ENCODE data around the gene G3BP2.

G3BP2 gene

DNA sequence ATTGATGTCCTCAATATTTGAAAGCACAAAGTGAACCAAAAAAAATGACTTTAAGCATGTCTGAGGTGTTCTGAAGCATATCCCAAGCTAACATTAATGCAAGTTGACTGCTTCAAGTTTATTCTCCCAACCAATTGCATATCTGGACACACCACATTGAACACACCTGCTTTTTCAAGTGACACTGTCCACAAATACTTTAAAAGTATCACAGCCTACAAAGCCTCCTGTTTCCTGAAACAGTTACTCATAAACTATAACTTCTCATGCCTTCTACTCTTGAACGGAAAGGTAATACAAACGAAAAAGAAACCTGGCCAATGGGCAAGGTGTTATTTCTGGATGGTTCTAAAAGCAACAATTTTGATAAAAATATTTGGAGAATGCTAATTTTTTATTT is 44.0 kb downstream of the G3BP2 start:
- POLR2A ChIA-PET: no interaction called here

DNA sequence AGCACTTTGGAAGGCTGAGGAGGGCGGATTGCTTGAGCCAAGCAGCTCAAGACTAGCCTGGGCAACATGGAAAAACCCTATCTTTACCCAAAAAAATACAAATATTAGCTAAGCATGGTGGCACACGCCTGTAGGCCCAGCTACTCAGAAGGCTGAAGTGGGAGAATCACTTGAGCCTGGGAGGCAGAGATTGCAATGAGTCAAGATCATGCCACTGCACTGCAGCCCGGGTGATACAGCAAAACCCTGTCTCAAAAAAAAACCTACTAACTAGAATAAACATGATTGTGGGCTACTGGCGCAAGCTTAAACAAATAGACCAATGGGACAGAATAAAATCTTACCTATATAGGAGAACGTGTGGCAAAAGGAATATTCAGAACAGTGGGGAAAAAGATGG is 50.2 kb downstream of the G3BP2 start:
- TF ChIP-seq SP1 (IDR thresholded peaks at IDR 0.05): no peak
- ChIA-PET POLR2A (no interaction called here), CTCF (no interaction called here)
- no peak for DNase-seq (ENCODE audit: extremely low spot score)

More for the DNA sequence above, 44.0 kb downstream of the G3BP2 start:
- DNase-seq (ENCODE audit: extremely low spot score): no peak
- CTCF ChIA-PET: interaction anchor here (0.6 kb wide), 1 partner anchor 922 kb away, joined by 6 read pairs; no protein-coding TSS in a partner anchor
- TF ChIP-seq SP1 (IDR thresholded peaks at IDR 0.05) (no peak), BHLHE40 (IDR thresholded peaks at IDR 0.05; ENCODE audit: borderline replicate concordance) (no peak)

DNA sequence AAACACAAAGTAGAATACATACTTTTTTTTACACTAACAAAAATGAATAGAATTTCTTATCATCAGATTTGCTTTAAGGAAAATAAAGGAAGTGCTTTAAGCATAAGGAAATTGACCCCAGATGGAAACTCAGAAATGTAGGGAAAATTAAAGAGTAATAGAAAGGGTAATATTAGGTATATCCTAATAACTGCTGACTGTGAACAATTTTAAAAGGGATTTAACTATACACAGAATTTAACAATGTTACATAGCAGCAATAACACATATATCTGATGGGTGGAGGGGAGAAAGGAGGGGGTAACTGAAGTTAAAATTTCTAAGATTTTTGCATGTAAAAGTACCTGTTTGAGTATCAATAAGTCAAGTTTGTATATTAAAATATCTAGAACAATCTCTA is 51.5 kb downstream of the G3BP2 start:
- TF ChIP-seq L3MBTL2 (conservative IDR thresholded peaks at IDR 0.05) (no peak), NFRKB (IDR thresholded peaks at IDR 0.05) (no peak), LEF1 (IDR thresholded peaks at IDR 0.05; ENCODE audit: borderline replicate concordance) (no peak), CTBP1 (IDR thresholded peaks at IDR 0.05; ENCODE audit: borderline replicate concordance) (no peak), SP1 (IDR thresholded peaks at IDR 0.05) (no peak), SUZ12 (IDR thresholded peaks at IDR 0.05) (no peak), ARNT (IDR thresholded peaks at IDR 0.05) (no peak), FOXM1 (IDR thresholded peaks at IDR 0.05; ENCODE audit: borderline replicate concordance) (no peak), FOXA1 (IDR thresholded peaks at IDR 0.05) (no peak), HDGF (IDR thresholded peaks at IDR 0.05; ENCODE audit: borderline replicate concordance) (no peak), BHLHE40 (IDR thresholded peaks at IDR 0.05; ENCODE audit: borderline replicate concordance) (no peak), ELF4 (IDR thresholded peaks at IDR 0.05) (no peak), ZNF384 (IDR thresholded peaks at IDR 0.05) (no peak), FOXK2 (IDR thresholded peaks at IDR 0.05) (no peak), TARDBP (IDR thresholded peaks at IDR 0.05) (no peak)
- TF ChIP-seq, protein P1, sequence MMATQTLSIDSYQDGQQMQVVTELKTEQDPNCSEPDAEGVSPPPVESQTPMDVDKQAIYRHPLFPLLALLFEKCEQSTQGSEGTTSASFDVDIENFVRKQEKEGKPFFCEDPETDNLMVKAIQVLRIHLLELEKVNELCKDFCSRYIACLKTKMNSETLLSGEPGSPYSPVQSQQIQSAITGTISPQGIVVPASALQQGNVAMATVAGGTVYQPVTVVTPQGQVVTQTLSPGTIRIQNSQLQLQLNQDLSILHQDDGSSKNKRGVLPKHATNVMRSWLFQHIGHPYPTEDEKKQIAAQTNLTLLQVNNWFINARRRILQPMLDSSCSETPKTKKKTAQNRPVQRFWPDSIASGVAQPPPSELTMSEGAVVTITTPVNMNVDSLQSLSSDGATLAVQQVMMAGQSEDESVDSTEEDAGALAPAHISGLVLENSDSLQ (IDR thresholded peaks at IDR 0.05): no peak
- POLR2A ChIA-PET: no interaction called here
- DNase-seq (ENCODE audit: extremely low spot score): no peak
- CTCF ChIA-PET: no interaction called here

DNA sequence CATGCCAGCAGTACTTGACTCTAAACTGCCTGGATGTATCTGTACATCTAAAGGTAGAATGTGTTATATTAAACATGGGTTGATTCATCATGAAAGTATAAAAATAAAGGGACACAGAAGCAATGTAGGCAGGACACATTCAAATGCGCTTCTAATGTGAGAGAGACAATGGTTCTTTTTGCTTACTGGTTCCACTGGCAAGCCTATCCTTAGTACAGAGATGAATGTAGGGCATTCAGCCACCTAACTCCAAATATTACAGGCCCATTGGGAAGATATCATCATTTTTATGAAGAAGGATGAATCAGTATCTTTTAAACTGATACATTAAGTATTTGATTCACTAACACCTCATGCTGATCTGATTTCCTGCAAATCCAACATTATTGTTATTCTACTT is 60.9 kb downstream of the G3BP2 start:
- ChIA-PET POLR2A (no interaction called here), CTCF (no interaction called here)
- no peak for DNase-seq (ENCODE audit: extremely low spot score)
- TF ChIP-seq LEF1 (IDR thresholded peaks at IDR 0.05; ENCODE audit: borderline replicate concordance) (no peak), ARNT (IDR thresholded peaks at IDR 0.05) (no peak), ZNF384 (IDR thresholded peaks at IDR 0.05) (no peak), BHLHE40 (IDR thresholded peaks at IDR 0.05; ENCODE audit: borderline replicate concordance) (no peak), ELF4 (IDR thresholded peaks at IDR 0.05) (no peak), NFRKB (IDR thresholded peaks at IDR 0.05) (no peak), CTBP1 (IDR thresholded peaks at IDR 0.05; ENCODE audit: borderline replicate concordance) (no peak), FOXA1 (IDR thresholded peaks at IDR 0.05) (no peak), L3MBTL2 (conservative IDR thresholded peaks at IDR 0.05) (no peak), TARDBP (IDR thresholded peaks at IDR 0.05) (no peak), SUZ12 (IDR thresholded peaks at IDR 0.05) (no peak), FOXM1 (IDR thresholded peaks at IDR 0.05; ENCODE audit: borderline replicate concordance) (no peak), HDGF (IDR thresholded peaks at IDR 0.05; ENCODE audit: borderline replicate concordance) (no peak)

DNA sequence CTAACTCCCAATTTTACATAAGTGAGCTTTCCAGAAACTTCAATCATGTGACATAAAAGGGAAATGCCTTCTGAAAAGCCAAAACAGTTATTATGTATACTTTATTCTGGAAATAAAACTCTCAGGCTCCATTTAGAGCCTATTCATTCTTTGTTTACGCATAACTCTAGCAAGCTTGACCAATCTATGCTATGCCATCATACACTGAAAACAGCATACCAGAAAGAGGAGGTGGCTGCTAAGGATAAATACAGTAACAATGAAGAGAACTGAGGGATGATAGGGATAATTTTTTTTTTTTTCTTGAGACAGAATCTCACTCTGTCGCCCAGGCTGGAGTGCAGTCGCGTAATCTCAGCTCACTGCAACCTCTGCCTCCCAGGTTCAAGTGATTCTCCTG is 67.3 kb downstream of the G3BP2 start:
- TF ChIP-seq FOXK2 (IDR thresholded peaks at IDR 0.05): no peak
- no peak for TF ChIP-seq L3MBTL2 (conservative IDR thresholded peaks at IDR 0.05)
- TF ChIP-seq TARDBP (IDR thresholded peaks at IDR 0.05): no peak
- no peak for TF ChIP-seq FOXA1 (IDR thresholded peaks at IDR 0.05)
- no peak for TF ChIP-seq SP1 (IDR thresholded peaks at IDR 0.05)
- TF ChIP-seq, protein P1 (IDR thresholded peaks at IDR 0.05): no peak
- TF ChIP-seq BHLHE40 (IDR thresholded peaks at IDR 0.05; ENCODE audit: borderline replicate concordance): no peak
- no peak for TF ChIP-seq SUZ12 (IDR thresholded peaks at IDR 0.05)
- TF ChIP-seq LEF1 (IDR thresholded peaks at IDR 0.05; ENCODE audit: borderline replicate concordance): no peak
- TF ChIP-seq ARNT (IDR thresholded peaks at IDR 0.05): no peak
- TF ChIP-seq FOXM1 (IDR thresholded peaks at IDR 0.05; ENCODE audit: borderline replicate concordance): no peak
- TF ChIP-seq HDGF (IDR thresholded peaks at IDR 0.05; ENCODE audit: borderline replicate concordance): no peak
- TF ChIP-seq NFRKB (IDR thresholded peaks at IDR 0.05): no peak
- TF ChIP-seq ZNF384 (IDR thresholded peaks at IDR 0.05): no peak
- no peak for TF ChIP-seq CTBP1 (IDR thresholded peaks at IDR 0.05; ENCODE audit: borderline replicate concordance)
- POLR2A ChIA-PET: no interaction called here
- DNase-seq (ENCODE audit: extremely low spot score): no peak
- CTCF ChIA-PET: interaction anchor here (0.6 to 0.7 kb wide), 2 partner anchors 42 to 60 kb away, joined by 3 read pairs; no protein-coding TSS in a partner anchor

DNA sequence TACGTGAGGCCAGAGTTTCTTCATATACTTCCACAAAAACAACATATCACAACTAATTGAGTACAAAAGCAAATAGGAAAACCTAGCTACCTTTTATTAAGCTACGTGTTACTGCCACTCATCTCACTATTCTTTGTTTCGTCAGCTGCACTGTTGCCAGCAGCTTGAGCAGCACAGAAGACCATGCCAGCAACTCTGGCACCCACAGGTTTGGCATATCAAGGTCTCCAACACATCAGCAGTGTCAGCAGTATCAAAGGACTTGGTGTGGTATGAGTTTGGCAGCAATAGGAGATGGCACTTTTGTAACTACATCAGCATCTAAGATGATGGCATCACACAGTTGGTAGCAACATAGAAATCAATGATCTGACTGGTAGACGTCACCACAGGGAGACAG is 73.6 kb downstream of the G3BP2 start:
- CTCF ChIA-PET: no interaction called here
- POLR2A ChIA-PET: no interaction called here
- no peak for DNase-seq (ENCODE audit: extremely low spot score)
- TF ChIP-seq SP1 (IDR thresholded peaks at IDR 0.05) (no peak), ZNF384 (IDR thresholded peaks at IDR 0.05) (no peak), FOXK2 (IDR thresholded peaks at IDR 0.05) (no peak)

DNA sequence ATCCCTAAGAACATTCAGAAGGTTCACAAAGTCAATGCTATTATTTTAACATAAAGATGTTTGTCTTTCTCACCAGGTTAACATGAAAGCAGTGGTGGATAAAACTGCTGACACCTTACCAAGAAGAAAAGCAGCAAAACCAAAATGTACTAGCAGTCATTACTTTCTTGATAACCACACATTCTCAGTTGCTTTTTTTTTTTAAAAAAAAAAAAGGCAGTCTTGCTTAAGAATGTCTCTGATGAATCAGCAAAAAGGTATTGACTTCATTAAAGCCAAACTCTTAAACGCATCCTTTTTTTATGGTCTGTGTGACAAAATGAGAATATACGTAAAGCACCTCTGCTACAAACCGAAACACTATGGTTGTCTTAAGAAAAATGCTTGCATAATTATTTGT is 74.8 kb downstream of the G3BP2 start:
- ChIA-PET POLR2A (no interaction called here), CTCF (no interaction called here)
- TF ChIP-seq TARDBP (IDR thresholded peaks at IDR 0.05): no peak
- no peak for TF ChIP-seq FOXK2 (IDR thresholded peaks at IDR 0.05)
- TF ChIP-seq L3MBTL2 (conservative IDR thresholded peaks at IDR 0.05): no peak
- no peak for TF ChIP-seq FOXA1 (IDR thresholded peaks at IDR 0.05)
- no peak for TF ChIP-seq CTBP1 (IDR thresholded peaks at IDR 0.05; ENCODE audit: borderline replicate concordance)
- TF ChIP-seq ARNT (IDR thresholded peaks at IDR 0.05): no peak
- TF ChIP-seq BHLHE40 (IDR thresholded peaks at IDR 0.05; ENCODE audit: borderline replicate concordance): no peak
- no peak for TF ChIP-seq ELF4 (IDR thresholded peaks at IDR 0.05)
- TF ChIP-seq FOXM1 (IDR thresholded peaks at IDR 0.05; ENCODE audit: borderline replicate concordance): no peak
- no peak for TF ChIP-seq LEF1 (IDR thresholded peaks at IDR 0.05; ENCODE audit: borderline replicate concordance)
- no peak for DNase-seq (ENCODE audit: extremely low spot score)
